Panc1 (cell line): ENCODE results near the gene STYXL1.

Source experiments
- POLR2AphosphoS5 ChIP-seq: IDR thresholded peaks from 2 replicates; pipeline ENCODE4 v1.6.1; 2012; ENCODE audit warnings: mild to moderate bottlenecking, low read depth, low read length, moderate library complexity
- TF ChIP-seq, protein P1 (sequence below): fragments of 450-650 bp; IDR thresholded peaks from 2 replicates; pipeline ENCODE4 v1.5.1; 2017; ENCODE audit warnings: mild to moderate bottlenecking
- TF ChIP-seq, protein P2 (sequence below), 2 experiments: IDR thresholded peaks; 2 replicates each; pipeline ENCODE4 v1.6.1; 2011 to 2012; ENCODE audit warnings: low read depth in 2 of 2, control low read depth in 1 of 2, low read length in 1 of 2, mild to moderate bottlenecking in 1 of 2, moderate library complexity in 1 of 2; ENCODE audit not compliant: insufficient read depth in 1 of 2

DNA sequence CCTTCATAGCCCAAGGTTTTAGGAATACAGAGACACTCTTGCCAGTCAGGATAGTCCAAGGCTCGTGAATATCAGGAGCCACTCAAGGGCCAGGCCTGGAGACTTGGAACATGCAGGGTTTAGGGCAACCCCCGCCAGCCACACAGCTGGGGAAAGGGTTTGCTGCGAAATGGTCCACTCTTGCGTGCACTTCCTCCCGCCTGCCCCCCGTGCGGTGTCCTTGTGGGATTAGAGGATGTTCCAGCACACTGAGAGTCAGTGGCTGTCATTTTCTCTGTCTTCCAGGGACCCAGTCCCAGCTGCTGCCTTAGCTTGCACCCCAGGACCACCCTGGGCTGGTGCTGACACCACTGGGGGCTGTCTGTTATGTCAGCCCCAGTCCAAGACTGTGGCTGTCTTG lies 94.4 kb downstream of the STYXL1 start:
- TF ChIP-seq, protein P1, sequence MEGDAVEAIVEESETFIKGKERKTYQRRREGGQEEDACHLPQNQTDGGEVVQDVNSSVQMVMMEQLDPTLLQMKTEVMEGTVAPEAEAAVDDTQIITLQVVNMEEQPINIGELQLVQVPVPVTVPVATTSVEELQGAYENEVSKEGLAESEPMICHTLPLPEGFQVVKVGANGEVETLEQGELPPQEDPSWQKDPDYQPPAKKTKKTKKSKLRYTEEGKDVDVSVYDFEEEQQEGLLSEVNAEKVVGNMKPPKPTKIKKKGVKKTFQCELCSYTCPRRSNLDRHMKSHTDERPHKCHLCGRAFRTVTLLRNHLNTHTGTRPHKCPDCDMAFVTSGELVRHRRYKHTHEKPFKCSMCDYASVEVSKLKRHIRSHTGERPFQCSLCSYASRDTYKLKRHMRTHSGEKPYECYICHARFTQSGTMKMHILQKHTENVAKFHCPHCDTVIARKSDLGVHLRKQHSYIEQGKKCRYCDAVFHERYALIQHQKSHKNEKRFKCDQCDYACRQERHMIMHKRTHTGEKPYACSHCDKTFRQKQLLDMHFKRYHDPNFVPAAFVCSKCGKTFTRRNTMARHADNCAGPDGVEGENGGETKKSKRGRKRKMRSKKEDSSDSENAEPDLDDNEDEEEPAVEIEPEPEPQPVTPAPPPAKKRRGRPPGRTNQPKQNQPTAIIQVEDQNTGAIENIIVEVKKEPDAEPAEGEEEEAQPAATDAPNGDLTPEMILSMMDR: no peak
- TF ChIP-seq POLR2AphosphoS5: no peak
- TF ChIP-seq, protein P2, sequence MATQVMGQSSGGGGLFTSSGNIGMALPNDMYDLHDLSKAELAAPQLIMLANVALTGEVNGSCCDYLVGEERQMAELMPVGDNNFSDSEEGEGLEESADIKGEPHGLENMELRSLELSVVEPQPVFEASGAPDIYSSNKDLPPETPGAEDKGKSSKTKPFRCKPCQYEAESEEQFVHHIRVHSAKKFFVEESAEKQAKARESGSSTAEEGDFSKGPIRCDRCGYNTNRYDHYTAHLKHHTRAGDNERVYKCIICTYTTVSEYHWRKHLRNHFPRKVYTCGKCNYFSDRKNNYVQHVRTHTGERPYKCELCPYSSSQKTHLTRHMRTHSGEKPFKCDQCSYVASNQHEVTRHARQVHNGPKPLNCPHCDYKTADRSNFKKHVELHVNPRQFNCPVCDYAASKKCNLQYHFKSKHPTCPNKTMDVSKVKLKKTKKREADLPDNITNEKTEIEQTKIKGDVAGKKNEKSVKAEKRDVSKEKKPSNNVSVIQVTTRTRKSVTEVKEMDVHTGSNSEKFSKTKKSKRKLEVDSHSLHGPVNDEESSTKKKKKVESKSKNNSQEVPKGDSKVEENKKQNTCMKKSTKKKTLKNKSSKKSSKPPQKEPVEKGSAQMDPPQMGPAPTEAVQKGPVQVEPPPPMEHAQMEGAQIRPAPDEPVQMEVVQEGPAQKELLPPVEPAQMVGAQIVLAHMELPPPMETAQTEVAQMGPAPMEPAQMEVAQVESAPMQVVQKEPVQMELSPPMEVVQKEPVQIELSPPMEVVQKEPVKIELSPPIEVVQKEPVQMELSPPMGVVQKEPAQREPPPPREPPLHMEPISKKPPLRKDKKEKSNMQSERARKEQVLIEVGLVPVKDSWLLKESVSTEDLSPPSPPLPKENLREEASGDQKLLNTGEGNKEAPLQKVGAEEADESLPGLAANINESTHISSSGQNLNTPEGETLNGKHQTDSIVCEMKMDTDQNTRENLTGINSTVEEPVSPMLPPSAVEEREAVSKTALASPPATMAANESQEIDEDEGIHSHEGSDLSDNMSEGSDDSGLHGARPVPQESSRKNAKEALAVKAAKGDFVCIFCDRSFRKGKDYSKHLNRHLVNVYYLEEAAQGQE (IDR thresholded peaks at IDR 0.05; ENCODE audit: insufficient read depth in 1 of 2, low read depth in 2 of 2, low read length in 1 of 2): no peak
